NCI-H524 treated with DMSO at 0.1 percent for 48 hours (cell line): ENCODE measurements around the gene KAT6B.

Experiments used
- DNase-seq: peaks from one replicate; lab custom pipeline; 2025; lab: John Stamatoyannopoulos, UW

Gene KAT6B

DNA sequence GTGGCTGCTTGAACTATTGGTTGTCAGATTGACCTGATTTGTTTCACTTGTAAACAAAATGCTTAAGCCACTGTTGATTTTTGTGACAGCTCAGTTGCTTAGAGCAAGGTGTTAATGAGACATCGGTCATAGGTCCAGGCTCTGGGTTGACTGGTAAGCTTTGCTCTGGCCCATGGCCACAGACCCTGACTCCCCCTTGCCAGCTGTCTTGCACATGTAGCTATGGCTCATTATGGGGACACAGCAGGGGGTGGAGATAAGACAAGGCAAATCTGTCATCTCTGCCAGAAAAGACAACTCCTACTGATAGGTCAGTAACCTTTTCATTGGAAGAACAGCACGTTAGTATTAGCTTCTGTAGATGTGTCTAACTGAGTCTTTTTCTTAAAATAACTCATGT, 95.3 kb downstream of the KAT6B start:
- peak; percentile 15 for DNase-seq

- no peak for DNase-seq
Measured at GRCh38 chr10:74922921-74923320, 96.5 kb downstream of the KAT6B start.

- DNase-seq: no peak
Measured at GRCh38 chr10:74923556-74923955, 97.2 kb downstream of the KAT6B start.

- DNase-seq: no peak
Measured at GRCh38 chr10:74924251-74924963, 98.0 kb downstream of the KAT6B start.

DNA sequence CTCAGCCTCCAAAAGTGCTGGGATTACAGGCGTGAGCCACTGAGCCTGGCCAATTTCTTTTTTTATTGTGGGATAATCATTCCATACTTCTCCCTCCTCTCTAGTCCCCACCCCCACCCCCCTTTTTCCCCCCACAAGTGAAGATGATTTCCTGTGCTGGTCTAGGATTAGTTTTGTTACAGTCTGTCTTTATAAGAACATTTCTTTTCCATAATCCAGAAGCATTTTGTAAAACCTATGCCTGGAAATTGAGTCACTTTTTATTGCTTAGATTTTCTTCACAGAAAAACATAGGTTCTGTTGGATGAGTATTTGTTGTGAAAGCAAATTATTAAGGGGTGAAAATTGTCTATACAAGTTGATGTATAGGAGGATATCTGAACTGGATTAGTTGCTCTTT, 98.9 kb downstream of the KAT6B start:
- no peak for DNase-seq

GRCh38 chr10:74925708-74926107, 99.3 kb downstream of the KAT6B start:
- DNase-seq: no peak

GRCh38 chr10:74926791-74927585, 100.6 kb downstream of the KAT6B start:
- no peak for DNase-seq

DNA sequence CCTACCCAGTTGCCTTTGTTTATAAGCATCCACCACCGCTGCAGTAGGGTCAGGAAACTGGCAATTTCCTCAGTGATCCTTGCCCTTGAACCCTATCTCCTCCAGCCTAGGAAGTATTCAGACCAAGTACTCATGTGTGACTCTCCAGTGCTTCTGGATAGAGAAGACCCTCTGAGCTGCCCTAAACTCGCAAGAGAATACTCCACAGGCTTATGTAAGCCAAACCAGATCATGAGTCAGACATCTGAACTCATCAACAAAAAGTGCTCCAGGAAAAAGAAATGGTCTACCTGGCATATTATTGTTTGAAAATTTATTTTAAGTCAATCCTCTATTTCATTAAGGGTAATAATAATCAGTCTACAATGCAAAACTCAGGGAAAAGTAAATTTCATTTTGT, 101.3 kb downstream of the KAT6B start:
- DNase-seq: no peak

DNA sequence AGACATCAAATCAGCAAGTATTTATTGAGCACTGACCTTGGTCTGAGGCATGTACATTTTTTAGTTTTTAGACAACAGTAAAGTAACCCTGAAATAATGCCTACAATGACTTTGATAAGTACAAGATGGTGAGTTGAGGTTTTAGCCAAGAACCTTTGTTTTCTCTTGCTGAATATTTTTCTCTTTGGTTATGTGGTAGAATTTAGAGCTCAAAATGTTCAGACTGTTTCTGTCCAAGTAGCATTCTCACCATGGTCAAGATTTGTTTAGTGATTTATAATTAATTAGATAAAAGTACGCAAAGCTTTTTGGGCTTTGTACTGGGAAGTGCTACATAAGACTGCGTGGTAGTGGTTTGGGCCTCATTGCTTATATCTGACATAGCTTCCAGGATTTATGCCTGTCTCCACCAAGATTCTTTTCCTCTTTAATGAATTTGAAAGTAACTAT, 102.4 kb downstream of the KAT6B start:
- no peak for DNase-seq

GRCh38 chr10:74929197-74929596, 102.8 kb downstream of the KAT6B start:
- DNase-seq: no peak

DNA sequence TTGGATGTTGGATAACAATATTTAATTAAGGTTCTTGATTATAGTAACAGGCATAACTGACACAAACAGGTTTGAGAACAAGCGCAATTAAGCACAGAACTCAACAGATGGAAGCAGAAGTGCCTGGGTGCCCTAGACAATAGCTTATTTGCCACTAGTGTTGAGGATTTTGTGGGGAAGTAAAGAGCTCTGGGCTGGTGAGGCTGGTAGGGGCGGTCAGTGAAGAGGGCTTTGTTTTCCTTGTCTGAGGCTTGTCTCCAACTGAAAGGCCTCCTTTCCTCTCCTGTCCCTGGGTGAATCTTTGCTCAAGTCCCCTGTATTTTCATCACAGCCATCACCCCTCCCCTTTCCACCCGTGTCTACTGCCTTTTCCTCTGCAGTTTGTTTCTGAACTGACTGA, 104.6 kb downstream of the KAT6B start:
- DNase-seq: no peak

DNA sequence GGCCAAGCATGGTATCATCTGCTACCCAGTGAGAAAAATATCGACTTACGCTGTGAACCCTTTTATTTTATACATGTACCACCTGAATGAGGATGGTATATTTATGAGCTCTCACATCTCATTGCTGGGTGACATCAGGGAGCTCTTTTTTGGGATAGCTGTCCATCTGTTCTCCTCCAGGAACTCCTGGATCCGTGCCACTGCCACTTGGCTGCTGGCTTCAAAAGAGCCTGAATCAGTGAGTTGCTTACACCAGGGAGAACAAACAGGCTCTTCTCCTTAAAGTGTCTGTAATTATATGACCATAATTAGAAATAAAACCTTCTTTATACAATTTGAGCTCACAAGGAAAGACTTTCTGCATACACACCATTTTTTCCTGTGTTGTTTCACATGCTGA, 106.2 kb downstream of the KAT6B start:
- peak; percentile 8 for DNase-seq

DNA sequence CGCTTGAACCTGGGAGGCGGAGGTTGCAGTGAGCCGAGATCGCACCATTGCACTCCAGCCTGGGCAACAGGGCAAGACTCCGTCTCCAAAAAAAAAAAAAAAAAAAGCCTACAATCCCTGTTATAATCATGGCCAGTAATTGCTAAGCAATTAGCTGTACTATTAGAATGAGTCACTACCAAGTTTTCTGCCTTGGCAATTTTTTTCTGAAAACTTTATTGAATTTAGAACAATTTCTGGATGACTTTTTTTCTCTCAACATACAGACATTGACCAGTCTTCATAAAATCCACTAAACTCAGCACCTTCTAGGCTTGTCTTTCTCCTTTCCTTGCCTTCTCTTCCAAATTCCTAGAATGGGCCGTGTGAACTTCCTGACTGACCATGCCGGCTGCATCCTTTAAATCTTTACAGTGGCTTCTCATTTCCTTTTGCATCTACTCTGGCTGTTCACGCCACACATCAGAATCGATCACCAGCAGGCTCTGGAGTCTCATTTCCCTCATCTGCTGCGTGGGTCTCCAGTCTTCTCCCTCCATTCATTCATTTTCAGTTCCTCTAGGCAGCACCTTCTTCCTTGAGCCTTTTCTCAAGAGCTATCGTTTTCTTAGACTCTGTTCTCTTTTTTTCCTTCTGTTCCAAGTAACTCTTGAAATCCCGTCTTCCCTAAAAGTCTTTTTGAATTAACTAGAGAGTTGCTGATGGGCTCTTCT, 107.9 kb downstream of the KAT6B start:
- no peak for DNase-seq

GRCh38 chr10:74936577-74937265, 110.3 kb downstream of the KAT6B start:
- DNase-seq: no peak

DNA sequence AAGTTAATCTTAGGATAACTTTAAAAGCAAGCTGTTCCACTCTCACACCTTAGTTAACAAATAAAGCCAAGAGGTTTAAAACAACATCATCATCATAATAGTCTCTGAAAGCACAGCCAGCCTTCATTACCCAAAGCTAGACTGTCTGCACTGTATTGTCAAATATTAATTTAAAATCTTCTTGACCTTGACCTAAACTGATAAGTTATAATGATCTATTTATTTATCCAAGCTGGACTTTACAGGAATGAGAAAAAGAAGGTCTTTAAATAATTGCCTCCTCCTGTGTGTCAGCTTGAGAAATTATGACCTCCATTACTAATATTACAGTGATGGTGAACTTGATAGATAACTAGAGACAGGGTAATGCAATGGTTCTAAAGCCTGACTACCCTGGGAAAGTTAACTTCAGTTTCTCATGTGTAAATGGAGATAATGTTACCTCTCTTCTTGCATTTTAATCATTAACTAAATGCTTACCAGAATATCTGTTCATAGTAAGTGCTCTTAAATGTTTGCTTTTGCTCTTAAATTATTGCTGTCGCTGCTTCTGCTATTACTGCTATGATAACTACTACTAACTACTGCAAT, 111.0 kb downstream of the KAT6B start:
- DNase-seq: no peak

DNA sequence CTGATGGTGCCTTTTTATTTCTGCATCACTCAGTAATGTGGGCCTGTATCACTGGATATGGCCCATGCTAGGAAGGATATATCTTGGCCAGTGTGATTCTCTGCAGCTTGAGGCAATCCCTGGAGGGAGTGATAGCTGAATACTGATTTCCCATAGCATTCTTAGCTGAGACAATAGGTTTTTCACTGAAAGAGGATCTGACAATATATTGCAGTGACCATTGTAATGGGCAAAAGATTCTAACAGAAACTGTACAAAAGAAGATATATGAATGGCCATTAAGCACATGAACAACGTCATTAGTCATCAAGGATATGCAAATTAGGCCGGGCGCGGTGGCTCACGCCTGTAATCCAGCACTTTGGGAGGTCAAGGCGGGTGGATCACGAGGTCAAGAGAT, 117.8 kb downstream of the KAT6B start:
- no peak for DNase-seq

GRCh38 chr10:74947781-74948401, 121.5 kb downstream of the KAT6B start:
- DNase-seq: peak; percentile 81

DNA sequence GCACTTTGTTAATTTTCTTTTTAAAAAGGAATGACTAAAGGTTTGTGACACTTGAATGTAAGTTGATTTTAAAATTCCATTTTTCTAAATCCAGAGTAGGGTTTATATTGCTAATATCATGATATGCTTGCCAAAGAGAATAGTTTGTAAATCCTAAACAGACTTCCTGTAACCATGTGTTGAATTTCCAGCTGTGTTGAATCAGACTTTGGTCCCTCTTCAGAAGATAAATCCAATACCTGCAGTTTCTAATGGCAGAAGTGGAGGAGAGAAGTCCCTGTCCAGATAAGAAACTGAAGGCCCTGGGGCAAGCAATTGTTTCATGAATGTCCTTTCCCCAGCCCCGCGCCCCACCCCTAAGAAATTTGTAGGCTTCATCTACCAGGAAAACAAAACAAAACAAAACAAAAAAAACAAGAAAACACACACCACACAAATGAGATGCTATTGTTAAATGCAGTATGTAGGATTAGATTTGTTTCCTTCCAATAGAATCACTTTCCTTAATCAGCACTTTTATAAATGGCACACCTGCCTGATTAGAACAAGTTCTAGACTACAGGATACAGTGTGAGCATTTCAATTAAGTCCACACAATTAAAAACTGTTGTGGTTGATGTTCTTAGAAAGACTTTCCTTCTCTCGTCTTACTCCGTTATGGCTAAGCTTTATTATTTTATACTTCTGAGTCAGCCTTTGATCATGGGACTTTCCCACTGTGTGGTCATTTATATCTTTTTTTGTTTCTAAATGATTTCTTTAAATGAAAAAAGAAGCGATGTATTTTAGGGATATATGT, 122.8 kb downstream of the KAT6B start:
- DNase-seq: no peak

DNA sequence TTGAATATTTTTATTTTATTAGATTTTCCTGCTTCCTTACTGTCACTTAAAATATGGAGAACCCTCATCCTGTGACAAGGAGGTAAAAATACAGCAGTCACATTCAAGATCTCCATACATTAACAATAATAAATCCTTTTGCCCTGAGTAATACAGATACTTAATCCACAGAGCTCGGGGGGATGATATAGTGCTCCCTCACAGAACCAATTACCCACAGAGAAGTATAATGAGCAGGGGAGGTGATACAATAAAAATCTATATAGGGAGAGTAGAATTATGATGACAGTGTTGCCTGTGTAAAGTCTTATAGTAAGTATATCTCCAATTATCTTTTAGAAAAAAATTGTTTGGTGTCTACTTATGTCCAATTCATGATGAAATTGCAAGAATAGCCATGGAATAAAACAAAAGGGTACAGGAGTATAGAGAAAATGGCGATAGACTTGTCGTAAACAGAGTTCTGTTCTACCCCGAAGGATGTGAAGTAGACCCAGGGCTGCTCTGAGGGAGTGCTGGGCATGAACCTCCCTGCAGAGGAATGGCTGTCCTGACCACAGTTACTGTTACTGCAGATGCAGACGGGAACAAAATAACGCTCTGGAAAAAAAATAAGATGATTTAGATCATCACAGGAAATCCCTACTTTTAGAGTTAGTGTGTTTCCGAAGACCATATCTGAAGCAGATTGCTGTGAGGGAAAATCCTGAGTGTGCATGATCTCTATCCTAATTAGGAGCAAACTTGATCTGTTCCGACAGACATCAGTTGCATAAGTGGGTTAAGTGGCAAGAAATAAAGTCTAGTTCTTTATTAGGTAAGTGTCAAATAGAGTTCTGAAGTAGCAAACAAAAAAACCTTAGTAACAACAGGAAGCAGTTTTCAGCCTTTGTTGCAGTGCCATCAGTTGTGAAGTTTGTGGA, 123.7 kb downstream of the KAT6B start:
- no peak for DNase-seq
